NCI-H82 (cell line): Measurements from ENCODE around the gene CSTB.
"Not testable (repeated sequence)": the region's sequence is repeated elsewhere in the genome, so short reads cannot be mapped to it uniquely, and the experiment has no call there.

Experiments
- DNase-seq: peaks from one replicate; lab custom pipeline; 2025; lab: John Stamatoyannopoulos, UW

Gene CSTB, protein sequence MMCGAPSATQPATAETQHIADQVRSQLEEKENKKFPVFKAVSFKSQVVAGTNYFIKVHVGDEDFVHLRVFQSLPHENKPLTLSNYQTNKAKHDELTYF

DNA sequence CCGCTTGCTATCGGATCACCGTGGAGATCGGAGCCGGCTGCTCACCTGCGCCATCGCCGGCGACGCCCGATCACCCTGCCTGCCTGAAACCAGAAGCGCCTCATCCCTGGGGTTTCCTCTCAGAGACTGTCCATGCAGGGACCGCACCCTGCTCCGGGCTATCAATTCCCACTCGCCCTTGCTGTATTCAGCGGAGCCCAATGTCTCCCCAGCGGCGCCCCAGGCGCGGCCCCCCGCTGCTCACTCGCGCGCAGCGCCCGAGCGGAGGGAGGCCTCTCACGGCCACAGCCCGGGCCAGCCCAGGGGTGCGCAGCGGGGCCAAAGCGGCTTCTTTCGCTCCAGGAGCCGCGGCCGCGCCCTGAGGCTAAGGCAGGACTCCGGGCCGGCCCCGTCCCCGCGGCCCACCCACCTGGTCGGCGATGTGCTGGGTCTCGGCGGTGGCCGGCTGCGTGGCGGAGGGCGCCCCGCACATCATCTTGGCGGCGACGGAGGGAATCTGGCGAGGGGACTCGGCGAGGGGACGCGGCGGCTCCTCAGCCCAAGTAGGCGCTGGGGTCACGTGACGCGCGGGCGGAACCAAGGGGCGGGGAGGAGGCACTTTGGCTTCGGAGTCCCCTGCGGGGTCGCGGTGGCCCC, at the start of gene CSTB:
CSTB (minus strand) TSS at position 514 of the 636 bp plus-strand sequence; CDS start at position 475, 39 bp downstream.
- DNase-seq = peak; percentile 66

DNA sequence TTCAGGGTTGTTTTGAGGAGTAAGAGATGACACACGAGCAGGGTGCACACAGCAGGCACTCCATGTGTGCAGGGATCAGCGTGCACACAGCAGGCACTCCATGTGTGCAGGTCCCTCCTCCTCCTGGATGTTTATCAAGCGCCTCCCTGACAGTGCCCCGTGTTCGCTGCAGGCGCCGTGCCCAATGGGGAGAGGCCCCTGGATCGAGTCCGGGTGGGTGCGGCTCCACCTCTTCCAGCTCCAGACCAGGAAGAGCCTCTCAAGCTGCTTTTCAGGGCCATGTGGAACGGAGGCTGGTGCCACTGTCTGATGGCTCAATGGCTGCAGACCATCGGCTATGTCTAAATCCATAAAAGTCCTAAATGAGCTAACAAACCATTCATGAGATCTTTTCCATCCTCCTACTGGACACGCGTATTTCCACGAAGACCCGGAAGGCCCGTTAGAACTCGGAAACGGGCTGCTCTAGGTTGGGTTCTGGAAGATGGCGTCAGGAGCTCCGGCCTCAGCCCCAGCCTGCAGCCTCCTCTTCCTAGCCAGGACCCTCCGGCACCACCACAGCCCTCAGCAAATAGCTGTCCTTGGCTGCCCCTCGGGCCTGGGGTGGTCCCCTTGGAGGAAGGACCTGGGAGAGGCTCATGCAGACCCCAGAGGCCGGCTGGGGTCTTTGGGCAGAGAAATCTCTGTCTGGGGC, 49.3 kb upstream of the CSTB start:
- DNase-seq = no peak

DNA sequence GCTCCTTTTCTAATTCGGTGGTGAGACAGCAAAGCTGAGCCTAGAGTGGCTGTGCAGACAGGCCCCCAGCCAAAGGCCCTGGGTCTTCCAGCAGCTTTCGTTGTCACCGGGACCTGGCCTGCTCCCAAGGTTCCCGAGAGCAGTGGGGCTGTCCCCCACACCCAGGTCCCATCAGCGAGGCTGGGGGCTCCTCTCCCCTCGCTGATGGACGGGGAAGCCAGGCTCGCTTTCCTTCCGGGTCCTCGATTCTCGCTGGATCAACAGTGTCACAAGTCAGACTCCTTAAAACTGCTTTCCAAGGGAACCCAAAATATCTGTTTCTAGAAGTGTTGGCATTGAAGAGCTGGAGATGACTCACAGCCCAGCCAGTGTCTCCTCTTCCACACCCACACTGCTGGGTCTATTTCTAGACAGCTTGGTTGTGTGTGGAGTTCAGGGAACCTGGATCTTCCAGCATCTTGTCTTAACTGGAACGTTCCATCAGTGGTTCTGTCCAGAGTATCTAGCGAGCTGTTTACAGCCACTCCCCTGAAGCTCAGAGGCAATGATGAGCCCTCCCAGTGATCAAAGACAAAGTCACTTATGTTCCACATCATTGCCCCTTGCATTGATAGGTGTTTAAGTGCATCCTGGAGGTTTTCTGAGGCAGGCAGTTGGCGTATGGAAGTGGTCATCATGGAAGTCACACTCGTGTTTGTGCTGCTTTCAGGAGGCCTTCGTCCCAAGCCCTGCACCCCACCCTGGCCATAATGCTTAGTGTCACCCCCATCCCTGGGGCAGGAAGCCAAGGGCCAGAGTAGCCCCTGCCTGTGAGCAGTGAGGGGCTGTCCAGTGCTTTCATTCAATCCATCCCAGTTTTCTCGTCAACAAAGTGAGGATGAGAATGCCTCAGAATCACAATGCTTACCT, 48.5 kb upstream of the CSTB start:
- DNase-seq = no peak

DNA sequence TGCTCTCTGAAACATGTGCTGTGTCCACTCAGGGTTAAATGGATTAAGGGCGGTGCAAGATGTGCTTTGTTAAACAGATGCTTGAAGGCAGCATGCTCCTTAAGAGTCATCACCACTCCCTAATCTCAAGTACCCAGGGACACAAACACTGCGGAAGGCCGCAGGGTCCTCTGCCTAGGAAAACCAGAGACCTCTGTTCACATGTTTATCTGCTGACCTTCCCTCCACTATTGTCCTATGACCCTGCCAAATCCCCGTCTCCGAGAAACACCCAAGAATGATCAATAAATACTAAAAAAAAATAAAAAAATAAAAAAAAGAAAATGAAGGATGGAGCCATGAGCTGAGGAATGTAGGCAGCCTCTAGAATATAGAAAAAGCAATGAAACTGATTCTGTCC, 46.6 kb upstream of the CSTB start:
- not testable (repeated sequence) for DNase-seq

DNA sequence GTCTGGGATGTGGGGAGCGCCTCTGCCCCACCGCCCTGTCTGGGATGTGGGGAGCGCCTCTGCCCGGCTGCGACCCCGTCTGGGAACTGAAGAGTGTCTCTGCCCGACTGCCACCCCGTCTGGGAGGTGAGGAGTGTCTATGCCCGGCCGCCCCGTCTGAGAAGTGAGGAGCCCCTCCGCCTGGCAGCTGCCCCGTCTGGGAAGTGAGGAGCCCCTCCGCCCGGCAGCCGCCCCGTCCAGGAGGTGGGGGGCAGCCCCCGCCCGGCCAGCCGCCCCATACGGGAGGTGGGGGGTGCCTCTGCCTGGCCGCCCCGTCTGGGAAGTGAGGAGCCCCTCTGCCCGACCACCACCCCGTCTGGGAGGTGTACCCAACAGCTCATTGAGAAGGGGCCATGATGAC, 46.1 kb upstream of the CSTB start:
- not testable (repeated sequence) for DNase-seq

DNA sequence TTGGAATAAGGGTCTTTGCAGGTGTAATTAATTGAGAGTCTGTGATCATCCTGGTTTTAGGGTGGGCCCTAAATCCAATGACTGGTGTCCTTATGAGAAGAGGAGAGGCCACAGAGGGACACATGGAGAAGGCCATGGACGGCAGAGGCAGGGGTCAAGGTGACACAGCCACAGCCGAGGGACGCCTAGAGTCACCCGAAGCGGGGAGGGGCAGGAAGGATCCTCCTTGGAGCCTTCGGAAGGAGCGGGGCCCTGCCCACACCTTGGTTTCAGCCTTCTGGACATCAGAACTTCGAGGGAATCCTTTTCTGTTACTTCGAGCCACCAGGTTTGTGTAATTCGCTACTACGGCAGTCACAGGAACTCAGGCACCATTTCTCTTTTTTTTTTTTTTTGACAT, 44.4 kb upstream of the CSTB start:
- no peak for DNase-seq

DNA sequence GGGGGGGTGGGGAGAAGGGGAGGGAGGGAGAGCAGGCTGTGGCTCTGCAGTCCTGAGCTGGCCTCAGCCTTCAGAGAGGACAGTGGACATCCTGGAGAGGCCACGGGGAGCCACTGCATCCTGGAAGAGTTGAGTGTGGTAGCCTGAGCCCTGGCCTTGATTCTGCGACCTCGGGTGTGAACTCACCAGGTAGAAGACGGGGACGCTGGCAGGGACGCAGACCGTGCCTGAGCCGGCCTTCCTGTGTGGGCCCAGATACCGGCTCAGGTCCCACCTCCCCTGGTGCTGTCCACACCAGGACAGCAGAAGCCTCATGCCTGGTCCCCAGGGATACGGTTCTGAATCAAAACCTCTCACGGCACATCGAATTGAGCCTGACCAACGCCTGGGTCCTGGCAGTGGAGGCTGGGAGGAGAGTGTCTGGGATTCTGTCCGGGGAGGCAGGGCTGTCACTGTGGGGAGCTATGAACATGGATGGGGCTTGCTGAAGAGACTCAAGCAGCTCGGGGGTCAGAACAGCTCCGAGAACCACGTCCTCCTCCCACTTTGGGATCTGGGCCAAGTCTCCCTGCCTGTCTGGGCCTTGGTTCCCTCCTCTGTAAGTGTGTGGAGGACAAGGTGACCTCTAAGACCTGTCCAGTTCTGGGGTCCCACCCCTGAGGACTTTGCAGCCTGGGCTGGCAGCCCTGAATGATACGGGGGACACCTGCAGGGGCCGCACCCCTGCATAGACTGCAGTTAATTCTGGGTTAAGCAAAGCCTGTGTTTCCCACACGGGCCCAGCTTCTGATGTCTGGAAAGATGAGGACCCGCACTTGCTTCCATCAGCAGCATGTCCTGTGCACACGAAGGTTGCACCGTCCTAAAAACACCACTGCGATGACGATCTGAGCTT, 43.6 kb upstream of the CSTB start:
- DNase-seq = no peak

DNA sequence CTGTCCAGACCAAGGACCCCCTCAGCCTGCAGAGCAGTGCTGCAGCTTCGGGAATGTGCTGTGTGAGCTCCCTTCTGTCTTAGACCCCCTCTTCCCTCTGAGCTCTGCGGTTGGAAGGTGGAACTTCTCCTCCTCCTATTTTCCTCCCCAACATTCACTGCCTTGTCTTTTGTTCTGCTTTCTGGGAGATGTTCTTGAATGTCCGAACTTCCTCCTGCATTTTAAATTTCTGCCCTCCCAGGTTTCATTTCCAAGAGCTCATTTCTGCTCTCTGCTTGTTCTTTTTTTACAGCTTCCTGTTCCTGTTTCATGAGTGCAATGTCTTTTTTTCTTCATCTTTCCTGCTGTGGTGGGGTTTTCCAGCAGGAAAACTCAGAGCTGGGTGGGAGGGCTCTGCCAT, 42.6 kb upstream of the CSTB start:
- DNase-seq = no peak

DNA sequence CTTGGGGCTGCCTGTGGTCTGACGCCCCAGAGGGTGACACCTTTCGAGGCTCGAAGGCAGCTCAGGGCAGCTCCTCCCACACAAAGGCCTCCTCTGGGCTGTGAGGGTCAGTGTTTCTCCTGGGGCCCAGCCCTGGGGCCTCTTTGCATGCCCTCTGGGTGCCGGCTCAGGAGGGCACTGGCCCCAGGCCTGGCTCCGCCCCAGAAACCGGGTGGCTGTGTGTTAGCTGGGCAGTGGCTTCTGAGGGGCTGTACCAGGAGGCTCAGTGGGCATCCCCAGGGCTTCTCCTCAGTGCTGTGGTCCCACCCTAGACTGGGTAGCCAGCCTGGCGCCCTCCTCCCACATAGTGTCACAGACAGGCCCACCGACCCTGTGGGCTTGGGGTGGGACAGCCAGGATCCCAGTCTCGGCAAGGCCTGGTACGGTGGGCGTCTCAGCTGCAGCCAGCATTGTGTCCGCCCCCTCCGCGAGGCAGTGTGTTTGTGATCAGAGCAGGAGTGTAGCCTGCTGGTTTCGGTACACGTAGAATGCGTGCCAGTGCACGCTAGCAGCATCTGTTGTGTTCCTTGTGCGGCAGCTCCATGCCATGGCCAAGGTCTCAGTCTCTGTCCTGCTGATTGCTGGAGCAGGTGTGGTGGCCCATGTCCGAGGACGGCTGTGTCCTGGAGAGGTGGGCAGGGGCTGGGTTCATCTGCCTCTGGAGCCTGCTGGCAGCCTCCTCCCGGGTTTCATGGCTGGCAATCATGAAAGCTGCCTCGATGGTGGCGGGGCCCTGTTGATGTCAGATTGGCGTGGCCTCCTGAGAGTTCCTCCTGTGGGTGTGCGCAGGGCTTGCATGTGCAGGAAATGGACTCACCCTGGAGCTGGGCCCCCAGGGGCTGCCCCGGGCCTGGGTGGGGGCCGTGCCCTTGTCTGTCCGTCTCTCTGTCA, 41.3 kb upstream of the CSTB start:
- no peak for DNase-seq

DNA sequence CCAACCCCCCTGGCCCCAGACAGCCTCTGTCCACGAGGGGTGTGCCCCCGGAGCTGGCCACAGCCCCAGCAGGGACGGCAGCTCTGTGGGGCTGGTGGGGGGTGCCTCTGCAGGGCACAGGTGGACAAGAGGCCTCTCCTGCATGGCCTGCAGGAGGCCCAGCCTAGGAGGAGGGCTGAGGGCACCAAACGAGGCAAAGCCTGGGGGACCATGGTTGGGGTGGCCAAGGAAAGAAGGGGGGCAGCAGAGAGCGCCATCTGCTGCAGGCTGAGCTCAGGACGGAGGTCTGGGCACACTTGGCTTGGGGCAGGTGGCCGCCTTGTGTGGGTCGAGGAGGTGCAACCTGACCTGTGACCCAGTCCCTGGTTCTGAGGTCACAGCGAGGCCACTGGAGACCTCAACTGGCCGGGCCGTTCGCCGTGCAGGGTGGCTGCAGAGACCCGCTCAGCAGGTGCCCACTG, 40.5 kb upstream of the CSTB start:
- no peak for DNase-seq

DNA sequence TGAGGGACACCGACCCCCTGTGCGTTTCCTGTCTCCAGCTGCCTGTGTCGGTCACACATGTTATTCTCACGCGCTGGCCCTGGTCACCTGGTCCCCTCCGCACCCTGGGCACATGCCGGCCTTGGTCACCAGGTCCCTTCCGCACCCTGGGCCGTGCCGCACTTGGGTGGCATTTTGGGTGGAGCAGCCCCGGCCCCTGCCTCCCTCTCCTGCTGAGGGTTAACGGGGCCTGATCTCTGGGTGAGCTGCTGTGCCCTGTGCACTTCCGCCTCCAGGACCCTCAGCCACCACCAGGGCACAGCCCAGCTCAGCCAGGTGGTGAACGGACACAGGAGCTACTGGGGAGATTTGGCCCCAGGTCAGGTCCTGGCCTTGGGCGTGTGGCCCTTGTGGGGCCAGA, 39.9 kb upstream of the CSTB start:
- no peak for DNase-seq

DNA sequence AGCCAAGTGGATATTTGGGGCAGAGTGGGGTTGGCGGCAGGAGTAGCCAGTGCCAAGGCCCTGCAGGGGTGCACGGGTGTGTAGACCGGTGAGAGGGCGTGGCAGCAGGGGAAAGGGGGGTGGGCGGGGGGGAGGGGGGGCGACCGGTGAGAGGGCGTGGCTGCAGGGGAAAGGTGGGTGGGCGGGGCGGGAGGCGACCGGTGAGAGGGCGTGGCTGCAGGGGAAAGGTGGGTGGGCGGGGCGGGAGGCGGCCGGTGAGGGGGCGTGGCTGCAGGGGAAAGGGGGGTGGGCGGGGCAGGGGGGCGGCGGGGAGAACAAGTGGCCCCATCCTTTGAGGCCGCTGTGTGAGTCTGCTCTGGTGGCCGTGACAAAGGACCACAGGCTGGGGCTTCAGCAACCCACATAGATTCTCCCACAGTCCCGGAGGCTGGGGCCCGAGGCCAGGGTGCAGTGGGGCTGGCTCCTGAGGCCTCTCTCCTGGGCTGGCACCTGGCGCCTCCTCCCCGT, 39.1 kb upstream of the CSTB start:
- DNase-seq = peak; percentile 28

DNA sequence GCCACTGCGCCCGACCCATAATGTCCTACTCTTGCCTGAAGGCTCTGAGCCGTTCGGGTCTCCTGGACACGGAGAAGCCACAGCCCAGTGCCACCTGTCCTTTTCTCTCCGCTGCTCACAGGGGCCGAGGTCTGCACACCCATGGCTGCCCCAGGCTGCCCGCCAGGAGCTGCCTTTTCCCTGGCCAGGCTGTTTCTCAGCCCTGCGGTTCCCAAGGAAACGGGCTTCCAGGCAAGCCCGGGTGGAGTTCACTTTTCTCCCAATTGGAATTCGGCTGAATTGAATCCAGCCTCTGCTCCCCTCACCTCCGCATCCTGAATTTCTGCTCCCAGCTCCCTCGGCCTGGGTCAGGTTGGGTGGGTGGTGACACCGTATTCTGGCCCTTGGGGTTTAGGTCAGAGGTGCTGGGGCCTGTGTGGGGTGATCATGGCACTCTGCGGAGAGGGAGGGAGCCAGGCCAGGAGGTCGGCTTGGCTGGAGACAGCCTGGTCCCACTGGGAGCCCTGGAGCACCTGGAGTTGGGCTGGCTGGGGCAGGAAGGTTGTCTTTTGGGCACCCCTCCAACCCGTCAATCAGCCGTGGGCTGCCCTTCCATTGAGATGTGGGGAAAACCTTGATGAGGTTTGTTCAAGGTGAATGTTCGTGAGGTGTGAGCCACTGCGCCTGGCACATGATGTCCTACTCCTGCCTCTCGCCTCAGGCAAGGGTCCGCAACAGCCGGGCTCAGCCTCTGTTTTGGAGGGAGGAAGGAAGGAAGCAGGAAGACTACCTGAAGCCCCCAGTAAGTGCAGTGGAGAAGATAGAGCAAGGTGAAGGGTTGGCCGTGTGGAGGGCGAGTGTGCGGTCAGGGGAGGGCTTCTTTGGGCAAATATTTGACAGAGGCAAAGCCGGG, 38.4 kb upstream of the CSTB start:
- no peak for DNase-seq

DNA sequence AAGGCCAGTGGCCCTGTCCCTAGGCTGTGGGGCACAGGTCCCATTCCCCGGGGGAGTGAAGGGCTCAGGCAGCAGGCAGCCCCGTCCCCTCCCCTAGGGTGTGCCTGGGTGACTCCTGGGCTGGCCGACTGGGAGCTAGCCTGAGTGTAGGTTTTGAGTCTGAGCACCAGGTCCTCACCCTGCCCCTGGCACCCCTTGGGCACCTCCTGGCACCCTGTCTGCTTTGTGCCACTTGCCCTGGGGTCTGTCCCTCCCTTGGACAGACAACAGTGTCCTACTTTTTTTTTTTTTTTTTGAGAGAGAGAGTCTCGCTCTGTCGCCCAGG, 37.5 kb upstream of the CSTB start:
- DNase-seq = no peak

DNA sequence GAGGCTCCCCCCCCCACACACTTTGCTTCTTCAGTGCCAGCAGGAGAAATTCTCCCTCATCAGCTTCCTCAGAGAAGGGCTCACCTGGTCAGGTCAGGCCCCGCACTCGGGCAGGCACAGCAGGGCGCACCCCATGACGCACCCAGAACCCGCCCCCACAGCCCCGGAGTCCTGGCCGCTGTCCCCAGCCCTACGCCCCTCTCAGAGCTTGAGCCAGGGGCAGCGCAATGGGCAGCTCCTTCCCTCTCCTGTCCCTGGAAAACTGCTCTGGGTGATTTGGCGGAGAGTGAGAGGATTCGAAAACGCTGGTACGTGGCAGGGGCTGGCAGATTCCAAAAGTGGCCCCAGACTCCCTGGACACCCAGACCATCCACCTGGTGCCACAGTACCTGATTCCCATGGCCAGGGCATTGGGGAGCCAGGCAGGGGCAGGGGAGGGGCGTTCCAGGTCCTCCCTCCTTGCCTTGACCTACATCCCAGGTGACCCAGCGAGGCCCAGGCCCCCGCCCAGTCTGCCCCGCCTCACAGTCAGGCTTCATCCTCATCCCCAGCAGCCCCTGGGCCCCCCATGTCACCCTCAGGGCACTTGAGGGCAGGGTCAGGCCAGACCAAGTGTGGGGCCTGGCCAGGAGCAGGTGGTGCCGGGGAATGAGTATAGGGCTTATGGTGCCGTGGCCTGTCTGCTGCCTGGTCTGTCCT, 37.0 kb upstream of the CSTB start:
- DNase-seq = no peak

DNA sequence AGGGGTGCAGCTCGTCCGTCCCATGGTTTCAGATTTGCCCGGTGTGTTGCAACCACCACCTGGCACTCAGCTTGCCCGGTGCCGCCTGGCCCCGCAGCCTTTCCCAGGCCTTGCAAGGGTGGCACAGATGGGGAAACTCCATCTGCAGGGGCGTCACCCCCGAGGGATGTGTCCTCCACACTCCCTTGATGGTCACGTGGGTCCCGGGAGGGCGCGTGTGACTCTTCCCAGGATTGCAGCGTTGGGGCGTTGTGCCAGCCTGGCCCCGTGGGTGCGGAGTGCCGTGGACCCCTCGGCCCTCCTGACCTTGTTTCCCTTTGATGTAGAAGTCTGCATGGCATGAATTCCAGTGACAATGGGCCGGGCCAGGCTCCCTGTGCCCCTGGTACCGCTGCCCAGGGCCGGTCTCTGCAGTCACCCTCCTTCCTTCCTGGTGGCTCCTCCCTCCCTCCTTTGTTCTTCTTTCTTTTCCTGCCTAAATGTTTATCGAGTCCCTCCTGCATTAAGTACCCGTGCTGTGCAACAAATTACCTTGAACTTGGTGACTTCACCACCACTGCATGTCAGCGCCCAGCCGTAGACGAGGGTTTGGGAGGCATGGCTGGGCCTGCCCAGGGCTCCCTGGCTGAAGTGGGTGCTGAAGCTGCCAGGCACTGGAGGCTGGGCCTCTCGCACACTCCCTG, 36.2 kb upstream of the CSTB start:
- DNase-seq = no peak

DNA sequence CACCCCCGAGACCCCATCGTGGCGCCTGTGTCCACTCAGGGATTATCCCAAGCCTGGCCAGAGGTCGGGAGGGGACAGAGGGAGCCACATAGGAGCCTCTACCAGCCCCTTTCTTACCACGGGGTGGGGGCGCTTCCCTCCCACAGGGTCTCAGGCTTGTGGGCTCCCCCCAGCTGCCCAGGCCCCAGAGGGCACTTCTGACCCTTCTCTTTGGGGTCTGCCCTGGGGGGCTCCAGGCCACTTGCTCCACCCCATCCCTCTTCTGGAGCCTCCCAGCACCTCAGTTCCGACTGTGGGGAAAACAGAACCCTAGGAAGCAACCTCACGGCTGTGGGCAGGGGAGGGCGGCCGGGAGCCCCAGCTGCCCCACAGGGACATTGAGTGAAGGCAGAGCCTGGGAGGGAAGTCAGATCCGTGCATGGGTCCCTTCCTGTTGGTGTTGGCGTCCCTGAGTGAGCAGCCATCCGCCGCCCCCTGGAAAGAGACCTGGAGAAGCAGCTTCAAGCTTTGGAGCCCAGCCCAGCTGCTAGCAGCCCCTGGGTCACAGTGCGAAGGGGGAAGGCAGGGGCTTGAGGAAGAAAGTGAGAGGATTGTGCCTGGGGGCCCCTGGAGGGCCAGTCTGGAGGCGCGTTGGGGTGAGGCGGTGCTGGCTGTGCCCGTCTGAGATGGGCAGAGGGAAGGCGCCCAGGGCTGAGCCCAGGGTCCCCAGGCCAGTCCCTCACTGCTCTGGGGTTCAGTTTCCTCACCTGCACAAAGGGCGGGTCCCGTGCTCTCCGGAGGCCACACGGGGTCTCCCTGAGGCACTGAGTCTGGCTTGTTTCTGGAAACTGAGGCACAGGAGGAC, 35.4 kb upstream of the CSTB start:
- no peak for DNase-seq
